ENCODE data around the gene SPTA1. TPM values are rescaled to one million over a fixed set of nuclear protein-coding genes. Genes with fewer than 3 reads are reported as not detected.

Gene SPTA1
- total and polyA plus RNA-seq, 2 of the 8 experiments (the other 6 are each of a cell fraction or from before 2014, with no cell fraction given), result not detected

- TF ChIP-seq CHD2 (IDR thresholded peaks at IDR 0.05; ENCODE audit: low read length), result no peak
These were observed 74.6 kb downstream of the SPTA1 start (continued) for GRCh38 chr1:158611916-158612315.
